ENCODE data around the gene IKZF5. TPM values are rescaled to one million over a fixed set of nuclear protein-coding genes. Genes with fewer than 3 reads are reported as not detected.

The IKZF5 gene
- total RNA-seq, 1 experiment from 2014 or later = 7.9 TPM

GRCh38 chr10:122998934-122999333 lies 9.7 kb downstream of the IKZF5 start:
- Mint-ChIP-seq H3K27me3 (ENCODE audit: low read depth) (no peaks in the 10 kb centered on the region), H3K9me3 (peaks cover 6% of the 10 kb centered on the region), H3K4me3 (no peak overlapping the region), H3K36me3 (peaks cover 29% of the 10 kb centered on the region), H3K27ac (no peak overlapping the region), H3K4me1 (peaks cover 11% of the 10 kb centered on the region)
- POLR2A ChIA-PET = no interaction called here
- CTCF ChIA-PET = interaction anchor here (1.4 kb wide), 1 partner anchor 9 kb away, joined by 4 read pairs; the partner anchor contains the start of gene IKZF5
- TF ChIP-seq EMX1 (CRISPR knock-in tag; IDR thresholded peaks at IDR 0.05) = no peak
- no peak for TF ChIP-seq GABPB1 (CRISPR knock-in tag; IDR thresholded peaks at IDR 0.05)
- TF ChIP-seq, protein P1, sequence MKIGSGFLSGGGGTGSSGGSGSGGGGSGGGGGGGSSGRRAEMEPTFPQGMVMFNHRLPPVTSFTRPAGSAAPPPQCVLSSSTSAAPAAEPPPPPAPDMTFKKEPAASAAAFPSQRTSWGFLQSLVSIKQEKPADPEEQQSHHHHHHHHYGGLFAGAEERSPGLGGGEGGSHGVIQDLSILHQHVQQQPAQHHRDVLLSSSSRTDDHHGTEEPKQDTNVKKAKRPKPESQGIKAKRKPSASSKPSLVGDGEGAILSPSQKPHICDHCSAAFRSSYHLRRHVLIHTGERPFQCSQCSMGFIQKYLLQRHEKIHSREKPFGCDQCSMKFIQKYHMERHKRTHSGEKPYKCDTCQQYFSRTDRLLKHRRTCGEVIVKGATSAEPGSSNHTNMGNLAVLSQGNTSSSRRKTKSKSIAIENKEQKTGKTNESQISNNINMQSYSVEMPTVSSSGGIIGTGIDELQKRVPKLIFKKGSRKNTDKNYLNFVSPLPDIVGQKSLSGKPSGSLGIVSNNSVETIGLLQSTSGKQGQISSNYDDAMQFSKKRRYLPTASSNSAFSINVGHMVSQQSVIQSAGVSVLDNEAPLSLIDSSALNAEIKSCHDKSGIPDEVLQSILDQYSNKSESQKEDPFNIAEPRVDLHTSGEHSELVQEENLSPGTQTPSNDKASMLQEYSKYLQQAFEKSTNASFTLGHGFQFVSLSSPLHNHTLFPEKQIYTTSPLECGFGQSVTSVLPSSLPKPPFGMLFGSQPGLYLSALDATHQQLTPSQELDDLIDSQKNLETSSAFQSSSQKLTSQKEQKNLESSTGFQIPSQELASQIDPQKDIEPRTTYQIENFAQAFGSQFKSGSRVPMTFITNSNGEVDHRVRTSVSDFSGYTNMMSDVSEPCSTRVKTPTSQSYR (CRISPR knock-in tag; IDR thresholded peaks at IDR 0.05) = no peak
- TF ChIP-seq ZNF532 (CRISPR knock-in tag; IDR thresholded peaks at IDR 0.05; ENCODE audit: borderline replicate concordance) = no peak
- no peak for TF ChIP-seq ATF3 (CRISPR knock-in tag; conservative IDR thresholded peaks at IDR 0.05)
- no peak for ATAC-seq
- DNase-seq (ENCODE audit: low spot score) = no peak

GRCh38 chr10:122998360-122998917 lies 10.2 kb downstream of the IKZF5 start:
- Mint-ChIP-seq H3K4me1 (peaks cover 11% of the 10 kb centered on the region), H3K36me3 (peaks cover 30% of the 10 kb centered on the region), H3K4me3 (no peak overlapping the region), H3K27ac (no peak overlapping the region), H3K27me3 (ENCODE audit: low read depth) (no peaks in the 10 kb centered on the region), H3K9me3 (peaks cover 6% of the 10 kb centered on the region)
- POLR2A ChIA-PET = no interaction called here
- no peak for DNase-seq (ENCODE audit: low spot score)
- no peak for ATAC-seq
- CTCF ChIA-PET = no interaction called here
- no peak for TF ChIP-seq ZMAT4 (CRISPR knock-in tag; IDR thresholded peaks at IDR 0.05)
- TF ChIP-seq JAZF1 (CRISPR knock-in tag; IDR thresholded peaks at IDR 0.05) = no peak
- TF ChIP-seq IRF2 (CRISPR knock-in tag; IDR thresholded peaks at IDR 0.05; ENCODE audit: borderline replicate concordance, low read depth) = no peak
- no peak for TF ChIP-seq HMGA2 (CRISPR knock-in tag; IDR thresholded peaks at IDR 0.05)
- TF ChIP-seq GABPB1 (CRISPR knock-in tag; IDR thresholded peaks at IDR 0.05) = no peak
- TF ChIP-seq ZNF219 (CRISPR knock-in tag; IDR thresholded peaks at IDR 0.05; ENCODE audit: borderline replicate concordance) = no peak
- no peak for TF ChIP-seq USF2 (CRISPR knock-in tag; IDR thresholded peaks at IDR 0.05)
- no peak for TF ChIP-seq FOXK1 (CRISPR knock-in tag; IDR thresholded peaks at IDR 0.05)
- no peak for TF ChIP-seq SMAD4 (CRISPR knock-in tag; IDR thresholded peaks at IDR 0.05)
- no peak for TF ChIP-seq ZBTB43 (CRISPR knock-in tag; IDR thresholded peaks at IDR 0.05)
- TF ChIP-seq, protein P2, sequence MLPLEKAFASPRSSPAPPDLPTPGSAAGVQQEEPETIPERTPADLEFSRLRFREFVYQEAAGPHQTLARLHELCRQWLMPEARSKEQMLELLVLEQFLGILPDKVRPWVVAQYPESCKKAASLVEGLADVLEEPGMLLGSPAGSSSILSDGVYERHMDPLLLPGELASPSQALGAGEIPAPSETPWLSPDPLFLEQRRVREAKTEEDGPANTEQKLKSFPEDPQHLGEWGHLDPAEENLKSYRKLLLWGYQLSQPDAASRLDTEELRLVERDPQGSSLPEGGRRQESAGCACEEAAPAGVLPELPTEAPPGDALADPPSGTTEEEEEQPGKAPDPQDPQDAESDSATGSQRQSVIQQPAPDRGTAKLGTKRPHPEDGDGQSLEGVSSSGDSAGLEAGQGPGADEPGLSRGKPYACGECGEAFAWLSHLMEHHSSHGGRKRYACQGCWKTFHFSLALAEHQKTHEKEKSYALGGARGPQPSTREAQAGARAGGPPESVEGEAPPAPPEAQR (CRISPR knock-in tag; IDR thresholded peaks at IDR 0.05) = no peak
- TF ChIP-seq IRF1 (CRISPR knock-in tag; IDR thresholded peaks at IDR 0.05) = no peak
- no peak for TF ChIP-seq FOXJ3 (CRISPR knock-in tag; IDR thresholded peaks at IDR 0.05; ENCODE audit: borderline replicate concordance)
- TF ChIP-seq MLX (CRISPR knock-in tag; IDR thresholded peaks at IDR 0.05) = no peak
- no peak for TF ChIP-seq SOX15 (CRISPR knock-in tag; IDR thresholded peaks at IDR 0.05)
- no peak for TF ChIP-seq TEAD1 (CRISPR knock-in tag; IDR thresholded peaks at IDR 0.05)
- TF ChIP-seq MXD4 (CRISPR knock-in tag; IDR thresholded peaks at IDR 0.05; ENCODE audit: borderline replicate concordance) = no peak
